Psoas muscle (tissue), 8 donors: ENCODE data around the gene SLC1A3. TPM values are rescaled to one million over a fixed set of nuclear protein-coding genes. Genes with fewer than 3 reads are reported as not detected.
"Not testable (repeated sequence)": the region's sequence is repeated elsewhere in the genome, so short reads cannot be mapped to it uniquely, and the experiment has no call there.

Experiments
- ATAC-seq, 4 donors: fragments of 200-7000 bp; cut with Tn5 transposase; one replicate each; pipeline ENCODE4 v1.9.1; 2020; ENCODE audit warnings: moderate library complexity in 3 of 4, mild to moderate bottlenecking in 2 of 4
- DNase-seq, 2 donors: peaks; one replicate each; pipeline ENCODE4 v3.0.0-alpha.2; 2020
- H3K27ac ChIP-seq: fragments of 200-600 bp; one replicate; pipeline ENCODE4 v1.8.0; 2022
- H3K27me3 ChIP-seq, 3 donors: fragments of 200-600 bp in 1 of 3; one replicate each; pipeline versions ENCODE4 v1.6.1 to v1.8.0; 2013 to 2022; ENCODE audit warnings: low read length in 2 of 3, mild to moderate bottlenecking in 2 of 3, moderate library complexity in 1 of 3; ENCODE audit not compliant: insufficient read depth in 3 of 3
- H3K36me3 ChIP-seq, 2 donors: fragments of 200-600 bp in 1 of 2; one replicate each; pipeline versions ENCODE4 v1.6.1 to v1.8.0; 2013 to 2022; ENCODE audit warnings: low read depth in 1 of 2, mild to moderate bottlenecking in 1 of 2, moderate library complexity in 1 of 2; ENCODE audit not compliant: insufficient read depth in 1 of 2
- H3K4me1 ChIP-seq: fragments of 200-600 bp; one replicate; pipeline ENCODE4 v1.8.0; 2022
- H3K4me3 ChIP-seq: fragments of 200-600 bp; one replicate; pipeline ENCODE4 v1.8.0; 2022; ENCODE audit warnings: mild to moderate bottlenecking
- H3K9me3 ChIP-seq: fragments of 200-600 bp; one replicate; pipeline ENCODE4 v1.8.0; 2022
- CTCF ChIP-seq: fragments of 200-600 bp; IDR thresholded peaks from one replicate; pipeline ENCODE4 v1.8.0; 2022; ENCODE audit warnings: antibody characterized with exemption
- WGBS, 3 donors: extraction: QIAGEN DNeasy Blood & Tissue Kit; methylation state at CpG; one replicate each; pipeline versions ENCODE4 v1.1.6 to v1.1.7; 2013; 5-methylcytosine and 5-hydroxymethylcytosine counted together
- intact Hi-C, 2 donors: fragments of 100-400 bp; cut with DNase I; formaldehyde crosslinking; loops; one replicate each; pipeline versions ENCODE4 v1.11.0 to v1.14.2; 2022
- polyA plus RNA-seq, 3 donors: library from polyadenylated mRNA; stranded (reverse); fragments of 200-250 nt; gene quantifications; one replicate each; pipeline ENCODE4 v1.2.3, GENCODE V29; 2013
- total RNA-seq, 4 donors: library from RNA; stranded (reverse); fragmentation: NEBNext Ultra II Directional in 2 of 4; extraction: Animal tissue kit (Norgen Biotek cat#: 25700) in 2 of 4; gene quantifications; one replicate each; pipeline versions ENCODE4 v1.2.1 to v1.2.4, GENCODE V29; 2021 to 2023
- donor health status: healthy with polysubstance abuse.
- donor health status: DM: no; HTN: no; CAD: no; lungs with moderate emphysema.
- donor health status: Bipolar disorder and iron deficiency.
- donor health status: healthy.
- donor health status: DM: yes; HTN: yes; CAD: no.
- donor health status: DM: no; HTN: no; CAD: no.
- donor health status: DM: no; HTN: no; CAD: no.
- donor health status: DM: yes; HTN: yes; CAD: no.

The SLC1A3 gene
- total and polyA plus RNA-seq, 7 donors: 9.6 to 25.3 (median 17.4) TPM

DNA sequence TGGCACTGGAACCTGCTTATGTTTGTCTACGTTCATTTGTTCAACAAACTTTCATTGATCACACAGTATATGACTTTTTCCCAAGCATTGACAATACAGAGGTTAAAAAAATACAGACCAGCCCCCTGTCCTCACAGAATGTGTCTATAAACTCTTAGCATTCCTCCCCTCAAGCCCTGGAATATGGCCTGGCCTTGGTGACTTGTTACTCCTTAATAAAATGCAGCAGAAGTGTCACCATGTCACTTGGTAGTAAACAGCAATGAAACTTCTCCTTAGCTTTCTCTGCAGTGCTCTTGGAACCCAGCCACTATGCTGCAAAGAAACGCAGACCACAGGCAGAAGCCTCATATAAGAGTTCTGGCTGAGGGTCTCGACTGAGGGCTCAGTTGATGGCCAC is 19.1 kb upstream of the SLC1A3 start:
- peaks cover 0 to 1% (median 0%) of the 10 kb centered on the region in 3 donors for H3K27me3 ChIP-seq
- no peak for ATAC-seq
- H3K27ac ChIP-seq: no peak overlapping the region
- no peak overlapping the region for H3K4me3 ChIP-seq
- H3K36me3 ChIP-seq: no peaks in the 10 kb centered on the region
- no peak for TF ChIP-seq CTCF
- intact Hi-C loops: no loop called here
- 69 to 79% (median 78%) methylated on average over 3 of the region's 3 CpGs for WGBS, 3 donors
- DNase-seq: no peak
- H3K4me1 ChIP-seq: no peaks in the 10 kb centered on the region
- H3K9me3 ChIP-seq: no peaks in the 10 kb centered on the region

DNA sequence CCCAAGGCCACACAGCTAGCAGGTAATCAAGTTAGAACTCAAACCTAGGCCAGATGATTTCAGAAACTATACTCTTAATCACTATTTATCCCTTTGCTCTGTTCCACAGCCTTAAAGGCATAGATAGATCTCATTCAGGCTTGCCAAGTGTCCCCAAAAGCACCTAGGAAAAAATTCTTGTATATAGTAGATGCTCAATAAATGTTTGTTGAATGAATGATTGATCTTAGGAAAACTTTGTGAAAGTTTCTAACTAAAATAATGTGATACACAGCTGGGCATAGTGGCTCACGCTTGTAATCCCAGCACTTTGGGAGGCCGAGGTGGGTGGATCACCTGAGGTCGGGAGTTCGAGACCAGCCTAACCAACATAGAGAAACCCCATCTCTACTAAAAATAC is 16.7 kb upstream of the SLC1A3 start:
- H3K4me3 ChIP-seq, H3K9me3 ChIP-seq, H3K36me3 ChIP-seq, H3K27me3 ChIP-seq, H3K4me1 ChIP-seq, DNase-seq, intact Hi-C loops, ATAC-seq, H3K27ac ChIP-seq: not testable (repeated sequence)
- WGBS, 3 donors: 92 to 94% (median 93%) methylated on average over 4 of the region's 4 CpGs

DNA sequence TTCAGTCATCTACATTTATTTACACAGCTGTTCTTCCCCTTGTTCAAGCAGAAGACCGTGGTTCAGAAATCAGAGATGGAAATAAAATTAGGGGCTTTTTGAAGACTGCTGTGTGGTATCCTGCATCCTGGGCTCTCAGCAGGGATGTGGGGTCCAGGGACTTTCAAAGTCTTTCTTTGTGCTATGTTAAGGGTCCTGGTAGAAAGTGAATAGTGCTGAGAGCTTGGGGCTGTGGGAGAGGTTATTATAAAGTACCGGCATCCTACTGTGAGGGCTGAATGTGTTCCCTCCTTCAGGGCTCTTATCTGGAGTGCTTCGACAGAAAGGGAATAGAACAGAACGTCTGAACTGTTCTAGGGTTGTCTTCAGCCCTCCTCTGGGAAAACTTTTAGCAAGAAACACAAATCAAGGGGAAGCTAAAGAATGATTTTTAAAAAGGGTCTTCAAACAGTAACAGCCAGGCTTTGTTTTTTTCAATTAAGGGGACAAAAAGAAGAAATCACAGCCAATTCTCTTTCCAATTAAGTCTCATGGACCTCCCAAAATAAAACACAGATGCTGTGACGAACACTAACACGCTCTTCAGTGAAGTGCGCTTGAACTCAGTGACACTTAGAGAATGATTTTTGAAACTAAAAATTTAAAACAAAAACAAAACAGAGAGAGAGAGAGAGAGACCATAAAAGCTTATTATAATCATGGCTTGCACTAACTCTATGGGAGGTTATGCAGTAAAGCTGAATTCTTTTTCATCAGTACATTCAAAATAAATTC is 15.7 kb upstream of the SLC1A3 start:
- H3K4me3 ChIP-seq: no peak overlapping the region
- H3K4me1 ChIP-seq: no peaks in the 10 kb centered on the region
- ATAC-seq (no peak), DNase-seq (no peak)
- no peaks in the 10 kb centered on the region for H3K36me3 ChIP-seq
- no peaks in the 10 kb centered on the region for H3K9me3 ChIP-seq
- no peak for TF ChIP-seq CTCF
- intact Hi-C loops: no loop called here
- H3K27ac ChIP-seq: no peak overlapping the region
- WGBS, 3 donors: 66 to 69% (median 67%) methylated on average over 7 of the region's 7 CpGs
- peaks cover 0 to 1% (median 0%) of the 10 kb centered on the region in 3 donors for H3K27me3 ChIP-seq

DNA sequence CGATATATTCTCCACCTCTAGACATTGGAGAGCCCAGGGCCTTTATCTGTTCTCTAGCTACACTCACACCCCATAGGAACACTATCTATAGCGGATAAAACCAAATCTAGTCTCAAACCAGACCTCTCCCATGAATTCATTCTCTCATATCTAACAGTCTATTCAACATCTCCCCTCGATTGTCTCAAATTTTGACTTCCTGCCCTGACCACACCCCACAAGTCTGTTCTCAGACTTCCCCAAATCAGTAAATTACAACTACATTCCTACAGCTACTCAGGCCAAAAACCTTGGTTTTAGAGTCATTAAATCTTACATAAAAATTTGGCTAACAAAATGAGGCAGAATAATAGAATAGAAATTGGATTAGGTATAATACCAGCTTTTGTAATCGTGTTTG is 12.5 kb upstream of the SLC1A3 start:
- no peak for TF ChIP-seq CTCF
- no peaks in the 10 kb centered on the region for H3K9me3 ChIP-seq
- H3K4me3 ChIP-seq: no peak overlapping the region
- no peaks in the 10 kb centered on the region for H3K4me1 ChIP-seq
- no peak overlapping the region for H3K27ac ChIP-seq
- no peaks in the 10 kb centered on the region for H3K36me3 ChIP-seq
- intact Hi-C loops: no loop called here
- 70 to 76% (median 74%) methylated on average over 4 of the region's 4 CpGs for whole genome bisulfite sequencing, 3 donors
- ATAC-seq (no peak), DNase-seq (no peak)
- peaks cover 0 to 1% (median 0%) of the 10 kb centered on the region in 3 donors for H3K27me3 ChIP-seq

- Histone ChIP-seq H3K36me3 (no peaks in the 10 kb centered on the region), H3K4me1 (no peaks in the 10 kb centered on the region), H3K27ac (no peak overlapping the region), H3K4me3 (no peak overlapping the region), H3K9me3 (no peaks in the 10 kb centered on the region), H3K27me3 (peaks cover 0 to 1% (median 0%) of the 10 kb centered on the region in 3 donors)
- intact Hi-C loops: no loop called here
- DNase-seq: no peak
- 91 to 95% (median 95%) methylated on average over 1 of the region's 1 CpG for WGBS, 3 donors
- no peak for TF ChIP-seq CTCF
- no peak for ATAC-seq
These were observed 10.2 kb upstream of the SLC1A3 start for GRCh38 chr5:36596247-36596646.
